ENCODE data around the gene ZNF765.
A peak's percentile ranks its signal among the peaks of the same experiment; 100 is the strongest.

ZNF765 gene

GRCh38 chr19:53365899-53366493, 29.0 kb upstream of the ZNF765 start:
- no peak overlapping the region for H3K18ac ChIP-seq (ENCODE audit: low read length)
- WGBS (ENCODE audit: extremely low coverage, insufficient coverage, low lambda C conversion rate): no CpG with 5 or more reads among the region's 32 CpGs
- H3K27me3 ChIP-seq (ENCODE audit: insufficient read depth, low read length, poor library complexity): no peaks in the 10 kb centered on the region
- H2AK5ac ChIP-seq (ENCODE audit: low read length): no peak overlapping the region
- no peak for DNase-seq
- H3K23ac ChIP-seq (ENCODE audit: low read length): no peak overlapping the region
- H3K56ac ChIP-seq (ENCODE audit: low read length): peak overlapping the region; percentile 85
- no peak overlapping the region for H4K5ac ChIP-seq (ENCODE audit: low read length)
- H3K27ac ChIP-seq (ENCODE audit: low read depth, low read length): peak overlapping the region; percentile 55
- H3K4me3 ChIP-seq (ENCODE audit: low read length): peak overlapping the region; percentile 94
- no peak overlapping the region for H2BK15ac ChIP-seq (replicated peaks; ENCODE audit: low read depth)
- H3K9ac ChIP-seq (ENCODE audit: low read length): peak overlapping the region; percentile 86
- H2BK5ac ChIP-seq (ENCODE audit: low read length): no peak overlapping the region
- no peak overlapping the region for H2BK120ac ChIP-seq (ENCODE audit: low read depth, low read length)
- H3K4ac ChIP-seq (ENCODE audit: low read depth, low read length): no peak overlapping the region
- H3K4me1 ChIP-seq (ENCODE audit: control insufficient read depth, low read depth, low read length): no peaks in the 10 kb centered on the region
- H3K36me3 ChIP-seq (ENCODE audit: control insufficient read depth, insufficient read depth, low read length): no peaks in the 10 kb centered on the region
- H3K79me2 ChIP-seq (ENCODE audit: control insufficient read depth, insufficient read depth, low read length): peaks cover 3% of the 10 kb centered on the region
- no peak overlapping the region for H4K8ac ChIP-seq (ENCODE audit: low read depth, low read length)
- H3K4me2 ChIP-seq (ENCODE audit: low read length): peak overlapping the region; percentile 44
- peaks cover 2% of the 10 kb centered on the region for H3K79me1 ChIP-seq (ENCODE audit: low read length)

DNA sequence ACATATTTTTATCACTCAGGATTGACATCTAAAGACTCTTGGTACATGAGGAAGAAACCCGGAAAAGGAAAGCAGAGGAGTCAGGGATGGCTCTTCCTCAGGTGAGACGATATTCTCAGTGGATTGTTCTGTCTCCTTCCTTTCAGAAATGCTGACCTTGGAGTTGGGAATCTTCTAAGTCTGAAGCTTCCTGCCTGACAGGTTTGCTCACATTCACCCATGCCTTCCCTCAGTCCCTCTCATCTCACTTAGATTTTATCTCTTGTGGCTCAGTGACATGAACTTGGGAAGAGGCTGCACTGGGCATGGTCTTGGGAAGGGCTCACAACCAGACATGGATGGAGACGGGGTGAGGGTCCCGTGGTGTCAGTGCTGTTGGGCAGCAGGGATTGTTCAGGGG, 22.8 kb upstream of the ZNF765 start:
- DNase-seq: no peak
- no peak overlapping the region for H2AK5ac ChIP-seq (ENCODE audit: low read length)
- no peak overlapping the region for H3K18ac ChIP-seq (ENCODE audit: low read length)
- no peak overlapping the region for H2BK120ac ChIP-seq (ENCODE audit: low read depth, low read length)
- no peaks in the 10 kb centered on the region for H3K4me1 ChIP-seq (ENCODE audit: control insufficient read depth, low read depth, low read length)
- no peaks in the 10 kb centered on the region for H3K27me3 ChIP-seq (ENCODE audit: insufficient read depth, low read length, poor library complexity)
- WGBS (ENCODE audit: extremely low coverage, insufficient coverage, low lambda C conversion rate): no CpG with 5 or more reads among the region's 4 CpGs
- H3K23ac ChIP-seq (ENCODE audit: low read length): no peak overlapping the region
- no peak overlapping the region for H4K5ac ChIP-seq (ENCODE audit: low read length)
- H3K4me2 ChIP-seq (ENCODE audit: low read length): no peak overlapping the region
- no peak overlapping the region for H3K27ac ChIP-seq (ENCODE audit: low read depth, low read length)
- H3K4ac ChIP-seq (ENCODE audit: low read depth, low read length): no peak overlapping the region
- no peak overlapping the region for H2BK15ac ChIP-seq (replicated peaks; ENCODE audit: low read depth)
- peaks cover 3% of the 10 kb centered on the region for H3K79me2 ChIP-seq (ENCODE audit: control insufficient read depth, insufficient read depth, low read length)
- H3K9ac ChIP-seq (ENCODE audit: low read length): no peak overlapping the region
- H4K8ac ChIP-seq (ENCODE audit: low read depth, low read length): no peak overlapping the region
- no peak overlapping the region for H2BK5ac ChIP-seq (ENCODE audit: low read length)
- H3K4me3 ChIP-seq (ENCODE audit: low read length): no peak overlapping the region
- no peak overlapping the region for H3K56ac ChIP-seq (ENCODE audit: low read length)
- peaks cover 2% of the 10 kb centered on the region for H3K79me1 ChIP-seq (ENCODE audit: low read length)
- no peaks in the 10 kb centered on the region for H3K36me3 ChIP-seq (ENCODE audit: control insufficient read depth, insufficient read depth, low read length)

DNA sequence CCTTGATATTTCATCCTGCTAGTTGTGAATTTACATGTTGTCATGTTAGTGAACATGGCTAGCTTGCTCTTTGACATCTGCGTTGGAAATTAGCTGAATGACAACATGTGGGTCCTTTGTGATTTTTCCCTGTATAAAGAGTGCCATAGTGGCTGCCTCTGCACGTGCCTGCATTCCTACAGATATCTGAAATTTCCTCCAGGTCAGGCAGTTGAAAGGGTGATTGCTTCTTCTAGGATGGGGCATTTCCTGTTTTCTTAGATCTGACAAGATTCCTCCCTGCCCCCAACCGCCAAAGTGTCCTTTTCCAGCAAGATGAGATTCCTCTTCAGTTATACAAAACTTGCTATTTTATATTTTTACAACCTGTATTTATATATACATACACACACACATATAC, 20.7 kb upstream of the ZNF765 start:
- H3K27ac ChIP-seq (ENCODE audit: low read depth, low read length): no peak overlapping the region
- peak; percentile 71 for DNase-seq

DNA sequence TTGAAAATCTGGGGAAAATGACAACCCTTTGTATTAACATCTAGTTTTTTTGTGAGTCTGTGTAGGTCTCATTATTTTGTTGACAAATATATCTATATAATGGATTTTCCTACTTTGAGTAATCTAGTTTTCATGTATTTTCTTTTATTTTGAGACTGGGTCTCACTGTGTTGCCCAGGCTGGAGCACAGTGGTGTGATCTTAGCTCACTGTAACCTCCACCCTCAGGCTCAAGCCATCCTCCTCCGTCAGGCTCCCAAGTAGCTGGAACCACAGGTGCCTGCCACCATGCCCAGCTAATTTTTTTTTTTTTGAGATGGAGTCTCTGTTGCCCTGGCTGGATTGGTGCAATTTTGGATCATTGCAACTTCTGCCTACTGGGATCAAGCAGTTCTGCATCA, 20.2 kb upstream of the ZNF765 start:
- Histone ChIP-seq H2BK120ac (ENCODE audit: low read depth, low read length) (no peak overlapping the region), H3K23ac (ENCODE audit: low read length) (no peak overlapping the region), H3K4me3 (ENCODE audit: low read length) (no peak overlapping the region), H4K5ac (ENCODE audit: low read length) (no peak overlapping the region), H3K4ac (ENCODE audit: low read depth, low read length) (no peak overlapping the region), H3K79me2 (ENCODE audit: control insufficient read depth, insufficient read depth, low read length) (no peaks in the 10 kb centered on the region), H3K27me3 (ENCODE audit: insufficient read depth, low read length, poor library complexity) (no peaks in the 10 kb centered on the region), H3K36me3 (ENCODE audit: control insufficient read depth, insufficient read depth, low read length) (peaks cover 2% of the 10 kb centered on the region), H3K79me1 (ENCODE audit: low read length) (no peaks in the 10 kb centered on the region), H3K27ac (ENCODE audit: low read depth, low read length) (no peak overlapping the region), H4K8ac (ENCODE audit: low read depth, low read length) (no peak overlapping the region), H3K18ac (ENCODE audit: low read length) (no peak overlapping the region), H2AK5ac (ENCODE audit: low read length) (no peak overlapping the region), H3K4me1 (ENCODE audit: control insufficient read depth, low read depth, low read length) (no peaks in the 10 kb centered on the region), H3K9ac (ENCODE audit: low read length) (no peak overlapping the region), H3K56ac (ENCODE audit: low read length) (no peak overlapping the region), H2BK15ac (replicated peaks; ENCODE audit: low read depth) (no peak overlapping the region), H3K4me2 (ENCODE audit: low read length) (no peak overlapping the region), H2BK5ac (ENCODE audit: low read length) (no peak overlapping the region)
- DNase-seq: no peak
- no CpG with 5 or more reads among the region's 1 CpG for whole genome bisulfite sequencing (ENCODE audit: extremely low coverage, insufficient coverage, low lambda C conversion rate)

More for the DNA sequence above, 20.7 kb upstream of the ZNF765 start:
- H3K27me3 ChIP-seq (ENCODE audit: insufficient read depth, low read length, poor library complexity): no peaks in the 10 kb centered on the region
- no peaks in the 10 kb centered on the region for H3K79me1 ChIP-seq (ENCODE audit: low read length)
- H3K36me3 ChIP-seq (ENCODE audit: control insufficient read depth, insufficient read depth, low read length): peaks cover 2% of the 10 kb centered on the region
- no peak overlapping the region for H3K4ac ChIP-seq (ENCODE audit: low read depth, low read length)
- H3K9ac ChIP-seq (ENCODE audit: low read length): no peak overlapping the region
- H3K23ac ChIP-seq (ENCODE audit: low read length): no peak overlapping the region
- H4K8ac ChIP-seq (ENCODE audit: low read depth, low read length): no peak overlapping the region
- no peak overlapping the region for H2AK5ac ChIP-seq (ENCODE audit: low read length)
- H4K5ac ChIP-seq (ENCODE audit: low read length): no peak overlapping the region
- H2BK120ac ChIP-seq (ENCODE audit: low read depth, low read length): no peak overlapping the region
- no CpG with 5 or more reads among the region's 3 CpGs for WGBS (ENCODE audit: extremely low coverage, insufficient coverage, low lambda C conversion rate)
- no peak overlapping the region for H3K56ac ChIP-seq (ENCODE audit: low read length)
- H3K4me1 ChIP-seq (ENCODE audit: control insufficient read depth, low read depth, low read length): no peaks in the 10 kb centered on the region
- H3K18ac ChIP-seq (ENCODE audit: low read length): no peak overlapping the region
- H3K79me2 ChIP-seq (ENCODE audit: control insufficient read depth, insufficient read depth, low read length): no peaks in the 10 kb centered on the region
- no peak overlapping the region for H3K4me2 ChIP-seq (ENCODE audit: low read length)
- H3K4me3 ChIP-seq (ENCODE audit: low read length): no peak overlapping the region
- no peak overlapping the region for H2BK15ac ChIP-seq (replicated peaks; ENCODE audit: low read depth)
- no peak overlapping the region for H2BK5ac ChIP-seq (ENCODE audit: low read length)

DNA sequence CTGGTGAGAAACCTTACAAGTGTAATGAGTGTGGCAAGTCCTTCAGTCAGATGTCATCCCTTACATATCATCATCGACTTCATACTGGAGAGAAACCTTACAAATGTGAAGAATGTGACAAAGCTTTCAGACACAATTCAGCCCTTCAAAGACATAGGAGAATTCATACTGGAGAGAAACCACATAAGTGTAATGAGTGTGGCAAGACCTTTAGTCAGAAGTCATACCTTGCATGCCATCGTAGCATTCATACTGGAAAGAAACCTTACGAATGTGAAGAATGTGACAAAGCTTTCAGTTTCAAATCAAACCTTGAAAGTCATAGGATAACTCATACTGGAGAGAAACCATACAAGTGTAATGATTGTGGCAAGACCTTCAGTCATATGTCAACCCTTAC, 13.6 kb upstream of the ZNF765 start:
- Histone ChIP-seq H3K4ac (ENCODE audit: low read depth, low read length) (no peak overlapping the region), H3K79me2 (ENCODE audit: control insufficient read depth, insufficient read depth, low read length) (no peaks in the 10 kb centered on the region), H2BK120ac (ENCODE audit: low read depth, low read length) (no peak overlapping the region), H4K5ac (ENCODE audit: low read length) (no peak overlapping the region), H3K9ac (ENCODE audit: low read length) (no peak overlapping the region), H3K27ac (ENCODE audit: low read depth, low read length) (no peak overlapping the region), H3K23ac (ENCODE audit: low read length) (no peak overlapping the region), H3K4me2 (ENCODE audit: low read length) (no peak overlapping the region), H2AK5ac (ENCODE audit: low read length) (no peak overlapping the region), H3K79me1 (ENCODE audit: low read length) (no peaks in the 10 kb centered on the region), H3K4me1 (ENCODE audit: control insufficient read depth, low read depth, low read length) (no peaks in the 10 kb centered on the region), H2BK15ac (replicated peaks; ENCODE audit: low read depth) (no peak overlapping the region), H3K27me3 (ENCODE audit: insufficient read depth, low read length, poor library complexity) (no peaks in the 10 kb centered on the region), H3K36me3 (ENCODE audit: control insufficient read depth, insufficient read depth, low read length) (peaks cover 5% of the 10 kb centered on the region), H3K18ac (ENCODE audit: low read length) (no peak overlapping the region), H3K4me3 (ENCODE audit: low read length) (no peak overlapping the region), H3K56ac (ENCODE audit: low read length) (no peak overlapping the region), H4K8ac (ENCODE audit: low read depth, low read length) (no peak overlapping the region), H2BK5ac (ENCODE audit: low read length) (no peak overlapping the region)
- DNase-seq: no peak
- no CpG with 5 or more reads among the region's 3 CpGs for WGBS (ENCODE audit: extremely low coverage, insufficient coverage, low lambda C conversion rate)

DNA sequence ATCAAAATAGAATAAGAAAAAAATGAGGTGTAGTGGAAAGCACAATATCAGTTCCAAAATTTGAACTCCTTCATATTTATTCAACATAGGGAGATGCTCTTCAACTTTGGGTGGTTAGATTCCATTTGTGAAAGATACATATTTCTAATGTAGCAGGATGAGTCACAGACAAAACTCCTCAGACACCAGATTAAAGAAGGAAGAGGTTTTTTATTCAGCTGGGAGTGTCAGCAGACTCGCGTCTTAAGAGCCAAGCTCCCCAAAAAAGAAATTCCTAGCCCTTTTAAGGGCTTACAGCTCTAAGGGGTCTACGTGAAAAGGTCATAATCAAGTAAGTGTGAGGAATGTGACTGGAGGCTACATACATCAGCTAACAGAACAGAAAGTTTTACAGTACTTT, 6.8 kb upstream of the ZNF765 start:
- Histone ChIP-seq H2AK5ac (ENCODE audit: low read length) (no peak overlapping the region), H3K23ac (ENCODE audit: low read length) (no peak overlapping the region), H3K79me2 (ENCODE audit: control insufficient read depth, insufficient read depth, low read length) (no peaks in the 10 kb centered on the region), H3K4me3 (ENCODE audit: low read length) (no peak overlapping the region), H2BK15ac (replicated peaks; ENCODE audit: low read depth) (no peak overlapping the region), H3K79me1 (ENCODE audit: low read length) (no peaks in the 10 kb centered on the region), H3K4ac (ENCODE audit: low read depth, low read length) (no peak overlapping the region), H2BK5ac (ENCODE audit: low read length) (no peak overlapping the region), H4K8ac (ENCODE audit: low read depth, low read length) (no peak overlapping the region), H3K4me2 (ENCODE audit: low read length) (no peak overlapping the region), H4K5ac (ENCODE audit: low read length) (no peak overlapping the region), H3K4me1 (ENCODE audit: control insufficient read depth, low read depth, low read length) (no peaks in the 10 kb centered on the region), H3K36me3 (ENCODE audit: control insufficient read depth, insufficient read depth, low read length) (no peaks in the 10 kb centered on the region), H3K9ac (ENCODE audit: low read length) (no peak overlapping the region), H3K56ac (ENCODE audit: low read length) (no peak overlapping the region), H3K27me3 (ENCODE audit: insufficient read depth, low read length, poor library complexity) (no peaks in the 10 kb centered on the region), H3K27ac (ENCODE audit: low read depth, low read length) (no peak overlapping the region), H3K18ac (ENCODE audit: low read length) (no peak overlapping the region), H2BK120ac (ENCODE audit: low read depth, low read length) (no peak overlapping the region)
- no peak for DNase-seq
- no CpG with 5 or more reads among the region's 3 CpGs for WGBS (ENCODE audit: extremely low coverage, insufficient coverage, low lambda C conversion rate)

Measured in mesendoderm (in vitro differentiated cells).